WTC11 (cell line): ENCODE data around the gene PKIG.

Experiments used
- ATF3 ChIP-seq: sonication (generic); formaldehyde crosslinking; conservative IDR thresholded peaks from 2 replicates; pipeline ENCODE4 v1.8.1; 2022; ENCODE audit warnings: mild to moderate bottlenecking, missing genetic modification reagents
- CREM ChIP-seq: sonication (generic); formaldehyde crosslinking; IDR thresholded peaks from 2 replicates; pipeline ENCODE4 v1.8.1; 2022; ENCODE audit warnings: mild to moderate bottlenecking, missing genetic modification reagents, moderate library complexity
- CTCF ChIP-seq: fragments of 200-600 bp; IDR thresholded peaks from 2 replicates; pipeline ENCODE4 v1.8.0; 2022; ENCODE audit warnings: antibody characterized with exemption
- ESRRA ChIP-seq: sonication (generic); formaldehyde crosslinking; IDR thresholded peaks from 2 replicates; pipeline ENCODE4 v1.8.1; 2022; ENCODE audit warnings: mild to moderate bottlenecking, missing genetic modification reagents, borderline replicate concordance
- MYBL2 ChIP-seq: sonication (generic); formaldehyde crosslinking; IDR thresholded peaks from 2 replicates; pipeline ENCODE4 v1.8.1; 2023; ENCODE audit warnings: mild to moderate bottlenecking, moderate library complexity, missing genetic modification reagents
- SMAD3 ChIP-seq: sonication (generic); formaldehyde crosslinking; IDR thresholded peaks from 2 replicates; pipeline ENCODE4 v1.8.0; 2022; ENCODE audit warnings: missing genetic modification reagents, mild to moderate bottlenecking, borderline replicate concordance

DNA sequence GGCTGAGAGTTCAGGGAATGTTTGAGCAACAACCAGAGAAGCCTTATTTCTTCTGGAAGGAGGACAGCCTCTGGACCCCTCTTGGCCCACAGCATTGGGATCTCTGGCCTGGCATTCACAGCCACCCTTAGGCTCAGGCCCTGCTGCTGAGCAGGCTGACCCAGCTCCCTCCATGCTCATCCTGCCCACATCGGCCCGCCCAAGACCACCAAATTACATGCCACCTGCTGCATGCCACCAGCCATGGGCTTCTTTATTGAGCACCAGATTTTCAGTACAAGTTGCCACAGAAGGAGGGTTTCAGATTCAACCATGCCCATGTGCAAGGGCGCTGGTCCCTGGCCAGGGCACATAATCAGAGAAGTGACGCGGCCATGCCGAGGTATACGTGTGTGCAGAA, 36.9 kb downstream of the PKIG start:
- no peak for TF ChIP-seq ESRRA (CRISPR knock-in tag)
- TF ChIP-seq CTCF, result no peak
- TF ChIP-seq ATF3, result no peak
- TF ChIP-seq SMAD3 (CRISPR knock-in tag), result no peak
- TF ChIP-seq MYBL2 (CRISPR knock-in tag), result no peak
- TF ChIP-seq CREM (CRISPR knock-in tag), result no peak
